ENCODE results near the gene TRPC3. TPM values are rescaled to one million over a fixed set of nuclear protein-coding genes. Genes with fewer than 3 reads are reported as not detected.

The TRPC3 gene
- total RNA-seq, 4 donors from 2014 or later = 0.18 to 0.80 (median 0.28) TPM

DNA sequence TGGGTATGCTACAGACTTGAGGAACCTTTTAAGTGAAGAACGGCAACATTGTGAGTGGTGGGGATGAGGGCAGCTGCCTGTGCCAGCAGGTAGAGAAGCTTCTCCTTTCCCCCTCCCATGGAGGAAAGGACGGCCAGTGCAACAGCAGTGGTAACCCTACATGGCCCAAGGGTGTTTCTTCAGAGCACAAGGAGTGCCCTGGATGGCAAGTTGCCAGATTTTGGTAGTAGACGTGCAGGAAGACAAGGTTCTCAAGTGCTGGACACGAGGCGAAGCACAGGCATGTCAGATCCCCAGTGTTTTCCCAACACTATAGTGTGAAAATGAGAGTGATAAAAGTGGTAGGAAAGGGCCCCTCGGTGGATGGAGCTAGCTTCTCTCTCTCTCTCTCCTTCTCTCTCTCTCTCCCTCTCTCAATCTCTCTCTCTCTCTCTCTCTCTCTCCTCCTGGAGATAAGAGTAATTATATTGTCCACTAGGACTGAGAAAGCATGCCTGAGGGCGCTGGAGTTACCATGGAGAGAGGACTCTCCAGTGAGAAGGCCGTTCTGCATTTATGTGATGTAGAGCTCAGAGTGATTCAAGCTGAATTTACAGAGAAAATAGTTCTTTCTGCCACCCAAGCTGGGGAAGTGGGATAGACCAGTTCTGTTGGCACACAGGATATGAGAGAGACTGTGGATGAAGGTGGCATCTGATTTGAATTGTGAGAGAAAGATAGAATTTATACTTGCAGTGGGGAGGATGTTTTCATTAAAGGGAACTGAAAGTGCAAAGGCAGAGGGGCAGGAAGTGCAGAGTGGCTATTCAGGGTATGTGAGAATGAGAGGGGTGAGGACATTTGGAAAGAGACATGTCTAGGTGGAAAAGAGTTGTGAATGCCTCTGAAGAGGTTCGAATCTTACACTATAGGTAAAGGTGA, 25.7 kb upstream of the TRPC3 start:
- no peaks in the 10 kb centered on the region for H3K27me3 ChIP-seq
- 62% methylated on average over 9 of the region's 9 CpGs for WGBS
- TF ChIP-seq POLR2A (IDR thresholded peaks at IDR 0.05) = no peak

DNA sequence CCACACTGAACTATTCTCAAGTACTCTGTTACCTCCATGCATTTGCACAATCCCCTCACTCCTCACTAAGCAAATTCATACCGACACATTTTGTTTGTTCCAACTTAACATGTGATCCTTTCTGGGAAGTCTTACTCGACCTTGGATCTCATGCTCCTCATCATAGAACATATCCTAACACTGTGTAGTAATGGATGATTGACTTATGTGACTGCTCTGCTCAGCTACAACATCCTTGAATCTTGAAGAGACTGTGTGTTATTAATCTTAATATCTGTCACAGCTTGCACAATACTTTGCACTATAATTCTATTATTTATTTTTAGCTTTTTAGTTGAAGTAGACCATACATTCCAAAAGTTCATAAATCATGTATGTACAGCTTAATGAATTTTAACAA, 23.9 kb upstream of the TRPC3 start:
- Histone ChIP-seq H3K4me3 (no peak overlapping the region), H3K36me3 (no peaks in the 10 kb centered on the region), H3K9me3 (no peaks in the 10 kb centered on the region), H3K27ac (no peak overlapping the region), H3K4me1 (no peaks in the 10 kb centered on the region), H3K27me3 (no peaks in the 10 kb centered on the region)
- TF ChIP-seq POLR2AphosphoS5 (IDR thresholded peaks at IDR 0.05) (no peak), EP300 (IDR thresholded peaks at IDR 0.05) (no peak), POLR2A (IDR thresholded peaks at IDR 0.05) (no peak)
- TF ChIP-seq, protein P1, sequence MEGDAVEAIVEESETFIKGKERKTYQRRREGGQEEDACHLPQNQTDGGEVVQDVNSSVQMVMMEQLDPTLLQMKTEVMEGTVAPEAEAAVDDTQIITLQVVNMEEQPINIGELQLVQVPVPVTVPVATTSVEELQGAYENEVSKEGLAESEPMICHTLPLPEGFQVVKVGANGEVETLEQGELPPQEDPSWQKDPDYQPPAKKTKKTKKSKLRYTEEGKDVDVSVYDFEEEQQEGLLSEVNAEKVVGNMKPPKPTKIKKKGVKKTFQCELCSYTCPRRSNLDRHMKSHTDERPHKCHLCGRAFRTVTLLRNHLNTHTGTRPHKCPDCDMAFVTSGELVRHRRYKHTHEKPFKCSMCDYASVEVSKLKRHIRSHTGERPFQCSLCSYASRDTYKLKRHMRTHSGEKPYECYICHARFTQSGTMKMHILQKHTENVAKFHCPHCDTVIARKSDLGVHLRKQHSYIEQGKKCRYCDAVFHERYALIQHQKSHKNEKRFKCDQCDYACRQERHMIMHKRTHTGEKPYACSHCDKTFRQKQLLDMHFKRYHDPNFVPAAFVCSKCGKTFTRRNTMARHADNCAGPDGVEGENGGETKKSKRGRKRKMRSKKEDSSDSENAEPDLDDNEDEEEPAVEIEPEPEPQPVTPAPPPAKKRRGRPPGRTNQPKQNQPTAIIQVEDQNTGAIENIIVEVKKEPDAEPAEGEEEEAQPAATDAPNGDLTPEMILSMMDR (IDR thresholded peaks at IDR 0.05) = no peak
- DNase-seq (ENCODE audit: low spot score in 2 of 2) = no peak
- WGBS = 53% methylated on average over 2 of the region's 2 CpGs

More for the DNA sequence above, 25.7 kb upstream of the TRPC3 start:
- no peak overlapping the region for H3K27ac ChIP-seq
- H3K4me1 ChIP-seq = no peaks in the 10 kb centered on the region
- no peak overlapping the region for H3K4me3 ChIP-seq
- no peaks in the 10 kb centered on the region for H3K9me3 ChIP-seq
- H3K36me3 ChIP-seq = no peaks in the 10 kb centered on the region
- no peak for DNase-seq (ENCODE audit: low spot score in 2 of 2)

DNA sequence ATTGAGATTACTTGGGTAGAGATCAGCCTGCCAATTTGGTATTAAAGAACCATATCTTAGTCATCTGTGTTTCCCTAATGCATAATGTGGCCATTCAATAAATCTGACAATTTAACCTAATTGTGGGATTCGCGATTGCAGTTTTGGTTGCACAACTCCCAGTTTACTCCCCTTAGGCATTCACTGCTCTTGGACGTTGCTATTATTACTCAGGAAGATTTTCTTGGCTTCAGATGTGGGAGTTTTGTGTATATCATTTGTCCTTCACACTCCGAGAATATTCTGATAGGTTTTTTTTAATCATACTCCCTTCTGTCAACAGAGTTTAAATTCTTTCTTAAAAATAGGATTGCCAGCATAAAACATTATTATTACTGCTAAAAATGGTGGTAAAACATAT, 22.0 kb upstream of the TRPC3 start:
- Histone ChIP-seq H3K4me1 (no peaks in the 10 kb centered on the region), H3K27ac (no peak overlapping the region), H3K36me3 (no peaks in the 10 kb centered on the region), H3K4me3 (no peak overlapping the region), H3K27me3 (no peaks in the 10 kb centered on the region), H3K9me3 (no peaks in the 10 kb centered on the region)
- no peak for DNase-seq (ENCODE audit: low spot score in 2 of 2)
- no peak for TF ChIP-seq POLR2A (IDR thresholded peaks at IDR 0.05)
- TF ChIP-seq POLR2AphosphoS5 (IDR thresholded peaks at IDR 0.05) = no peak
- TF ChIP-seq EP300 (IDR thresholded peaks at IDR 0.05) = no peak
- TF ChIP-seq, protein P1 (IDR thresholded peaks at IDR 0.05) = no peak
- 55% methylated on average over 4 of the region's 4 CpGs for WGBS

- TF ChIP-seq POLR2A (IDR thresholded peaks at IDR 0.05) (no peak), EP300 (IDR thresholded peaks at IDR 0.05) (no peak), POLR2AphosphoS5 (IDR thresholded peaks at IDR 0.05) (no peak)
- TF ChIP-seq, protein P1 (IDR thresholded peaks at IDR 0.05) = no peak
Measured at GRCh38 chr4:121968859-121969258, 17.0 kb upstream of the TRPC3 start.

DNA sequence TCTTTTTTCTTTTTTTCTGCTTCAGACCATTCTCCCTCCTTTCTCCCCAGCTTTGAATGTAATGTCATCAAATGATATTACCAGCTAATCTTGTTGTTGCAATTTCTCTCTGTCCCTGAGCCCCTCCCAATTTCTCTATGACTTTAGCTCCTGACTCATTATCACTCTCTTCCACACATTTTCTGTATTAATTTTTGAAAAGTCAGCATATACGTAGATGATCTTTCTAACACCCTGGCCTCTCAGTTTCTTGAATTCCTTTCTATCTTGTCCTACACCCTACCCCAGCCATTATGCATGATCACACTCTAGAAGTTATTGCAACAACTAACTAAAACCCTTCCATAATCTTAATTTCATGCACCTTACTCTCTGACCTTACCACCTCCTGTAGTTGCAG, 13.1 kb upstream of the TRPC3 start:
- Histone ChIP-seq H3K4me1 (no peaks in the 10 kb centered on the region), H3K9me3 (no peaks in the 10 kb centered on the region), H3K27me3 (no peaks in the 10 kb centered on the region), H3K4me3 (no peak overlapping the region), H3K36me3 (no peaks in the 10 kb centered on the region), H3K27ac (no peak overlapping the region)
- 97% methylated on average over 1 of the region's 1 CpG for WGBS
- TF ChIP-seq POLR2AphosphoS5 (IDR thresholded peaks at IDR 0.05) (no peak), EP300 (IDR thresholded peaks at IDR 0.05) (no peak), POLR2A (IDR thresholded peaks at IDR 0.05) (no peak)
- TF ChIP-seq, protein P1 (IDR thresholded peaks at IDR 0.05) = no peak
- no peak for DNase-seq (ENCODE audit: low spot score in 2 of 2)

More at GRCh38 chr4:121968859-121969258, 17.0 kb upstream of the TRPC3 start:
- WGBS = 76% methylated on average over 1 of the region's 1 CpG
- Histone ChIP-seq H3K4me3 (no peak overlapping the region), H3K27me3 (no peaks in the 10 kb centered on the region), H3K27ac (no peak overlapping the region), H3K4me1 (no peaks in the 10 kb centered on the region), H3K36me3 (no peaks in the 10 kb centered on the region), H3K9me3 (no peaks in the 10 kb centered on the region)
- no peak for DNase-seq (ENCODE audit: low spot score in 2 of 2)
